Limb (tissue), 2 donors: Measurements from ENCODE around the gene CYP27B1.

Source experiments
- DNase-seq, 2 donors: peaks; one replicate each; pipeline ENCODE4 v3.0.0-alpha.2; 2016; ENCODE audit errors: extremely low spot score in 2 of 2

Gene CYP27B1

DNA sequence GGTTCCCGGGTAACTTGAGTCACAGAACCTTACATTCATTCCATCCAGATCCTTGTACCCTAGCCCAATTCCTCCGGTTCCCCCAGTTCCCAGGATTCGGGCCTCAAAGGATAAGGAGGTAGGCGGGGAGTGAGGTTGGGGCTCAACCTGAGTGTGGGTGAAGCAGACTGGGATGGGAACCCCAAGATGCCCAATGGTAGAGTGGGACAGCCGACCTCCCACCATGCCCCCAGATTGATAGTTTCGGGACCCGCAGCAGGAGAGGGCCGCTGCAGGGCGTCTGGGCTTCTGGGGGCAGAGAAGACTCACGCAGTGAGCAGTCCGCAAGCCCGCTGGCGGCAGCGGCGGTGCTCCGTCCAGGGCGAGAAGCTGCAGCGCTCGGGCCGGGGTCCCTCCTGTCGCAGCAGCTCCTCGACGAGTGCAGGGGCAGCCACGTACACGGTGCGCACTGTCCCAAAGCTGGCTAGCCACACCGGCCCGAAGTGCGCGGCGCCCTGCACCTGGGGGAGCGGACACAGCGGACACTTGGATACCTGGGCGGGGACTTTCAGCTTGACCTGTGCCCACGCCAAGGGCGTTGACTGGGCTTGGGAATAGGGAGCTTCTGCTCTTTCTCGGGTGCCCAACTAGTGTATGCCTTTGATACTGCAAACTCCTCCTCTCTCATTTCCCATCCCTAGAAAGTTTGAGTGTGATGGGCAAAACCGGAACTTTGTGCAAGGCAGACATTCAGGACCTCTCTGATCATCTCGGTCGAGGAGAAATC is 997 bp downstream of the CYP27B1 start:
- no peak for DNase-seq

- no peak for DNase-seq
Observed at GRCh38 chr12:57765003-57765697, 1.7 kb downstream of the CYP27B1 start.

DNA sequence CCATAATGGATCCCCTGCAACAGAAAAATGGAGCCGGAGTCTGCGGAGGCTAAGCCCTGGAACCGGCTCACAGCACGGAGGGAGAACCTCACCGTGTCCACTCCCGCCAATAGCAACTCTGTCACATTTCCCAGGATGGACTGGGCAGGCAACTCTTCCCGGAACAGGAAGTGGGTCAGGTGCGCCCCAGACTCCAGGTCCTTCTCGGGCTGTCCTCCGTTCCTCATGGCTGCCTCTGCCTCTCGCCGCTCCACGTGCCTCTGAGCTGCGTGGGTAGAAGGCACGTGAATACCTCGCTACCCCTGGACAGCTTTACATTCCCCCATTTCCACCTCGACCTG is 2.2 kb downstream of the CYP27B1 start:
- DNase-seq = no peak

GRCh38 chr12:57763881-57764661 is 2.8 kb downstream of the CYP27B1 start:
- no peak for DNase-seq

- no peak for DNase-seq
Observed at GRCh38 chr12:57762463-57762862, 4.4 kb downstream of the CYP27B1 start.

DNA sequence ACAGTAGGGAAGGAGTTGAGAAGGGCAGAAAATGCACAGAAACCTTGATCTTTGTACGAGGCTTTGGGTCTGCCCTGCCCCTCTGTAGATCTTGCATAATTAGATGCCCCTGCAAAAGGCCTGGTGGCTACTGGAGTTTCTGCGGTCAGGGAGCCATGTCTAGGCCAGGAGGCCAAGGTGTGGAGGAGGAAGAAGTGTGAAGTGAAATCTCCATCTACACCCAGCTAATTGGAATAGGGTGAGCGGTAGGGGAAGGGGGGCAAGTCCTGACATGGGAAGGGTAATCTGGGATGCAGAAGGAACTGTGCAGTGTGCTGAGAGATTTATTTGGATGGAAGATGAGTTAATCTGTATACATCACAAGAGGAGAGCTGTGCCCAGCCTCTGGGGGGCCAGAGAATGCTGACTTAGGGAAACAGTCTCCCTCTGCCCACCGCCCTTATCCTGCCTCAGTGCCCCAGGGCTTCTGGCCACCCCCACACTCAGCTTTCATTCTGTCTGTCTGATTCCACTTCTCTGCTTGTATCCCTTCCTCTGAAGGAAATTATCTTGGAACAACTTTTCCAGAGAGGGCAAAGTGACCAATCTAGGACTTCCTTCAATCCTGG is 5.4 kb downstream of the CYP27B1 start:
- no peak for DNase-seq

GRCh38 chr12:57760347-57760982 is 6.4 kb downstream of the CYP27B1 start:
- peak in 1 of 2 donors; percentile 62 for DNase-seq

- DNase-seq = no peak
Observed at GRCh38 chr12:57759360-57759980, 7.4 kb downstream of the CYP27B1 start.

- DNase-seq = no peak
Observed at GRCh38 chr12:57758552-57759359, 8.1 kb downstream of the CYP27B1 start.

- DNase-seq = no peak
Observed at GRCh38 chr12:57757771-57758170, 9.1 kb downstream of the CYP27B1 start.

- peak in 1 of 2 donors; percentile 58 for DNase-seq
Observed at GRCh38 chr12:57756406-57757341, 10.2 kb downstream of the CYP27B1 start.

- DNase-seq = peak in 1 of 2 donors; percentile 61
Observed at GRCh38 chr12:57755454-57756372, 11.2 kb downstream of the CYP27B1 start.

DNA sequence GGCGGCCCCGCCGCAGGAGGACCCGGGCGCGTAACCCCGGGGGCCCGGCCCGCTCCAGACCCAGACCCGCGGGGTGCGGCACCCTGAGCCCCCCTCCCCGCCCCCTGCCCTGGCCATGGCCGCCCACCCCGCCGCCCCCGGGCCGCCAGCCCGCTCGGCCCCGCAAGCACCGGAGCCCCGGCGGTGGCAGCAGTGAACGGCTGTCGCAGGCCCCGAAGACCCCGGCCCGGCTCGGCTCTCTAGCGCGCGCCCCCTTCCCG is 11.8 kb downstream of the CYP27B1 start:
- DNase-seq = no peak

DNA sequence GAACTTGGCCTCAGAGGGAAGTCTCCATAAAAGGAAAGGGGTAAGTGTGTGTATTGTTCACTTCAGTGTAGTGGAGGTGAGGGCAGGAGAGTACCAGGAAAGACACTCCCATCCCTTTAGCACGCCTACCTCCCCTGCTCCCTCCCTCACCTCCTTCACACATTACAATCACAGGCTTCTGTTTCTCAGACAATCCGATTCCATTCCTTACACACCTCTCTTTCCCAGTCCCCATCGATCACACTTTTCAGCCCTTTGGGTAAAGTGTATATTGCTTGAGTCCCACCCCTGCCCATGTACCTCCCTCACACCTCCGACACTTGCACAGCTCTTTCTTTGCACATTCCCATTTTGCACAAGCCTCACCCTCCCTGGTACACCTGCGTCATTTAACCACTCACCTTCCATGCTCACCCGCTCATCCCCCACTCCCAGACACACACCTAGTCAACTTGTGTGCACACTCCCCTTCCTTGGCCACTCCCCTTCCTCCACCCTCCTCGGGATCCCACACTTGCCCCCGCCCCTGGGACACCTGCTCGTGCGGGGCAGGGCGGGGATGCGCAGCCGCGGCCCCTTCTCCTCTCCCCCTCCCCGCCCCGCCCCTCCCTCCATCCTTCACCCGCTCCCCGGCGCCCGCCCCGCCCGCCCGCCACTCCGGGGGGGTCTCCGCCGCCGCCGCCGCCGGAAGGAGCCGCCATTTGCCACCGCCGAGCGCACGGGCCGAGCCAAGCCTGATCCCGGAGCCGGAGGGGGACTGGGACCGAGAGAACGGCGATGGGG is 12.3 kb downstream of the CYP27B1 start, which contains the start of gene MARCHF9:
Gene MARCHF9 (plus strand): TSS at position 693 of the 783 bp plus-strand sequence. CDS start 426 bp downstream, outside the sequence.
- peak in 1 of 2 donors; percentile 79 for DNase-seq

- DNase-seq = no peak
Observed at GRCh38 chr12:57753756-57754337, 13.0 kb downstream of the CYP27B1 start.

DNA sequence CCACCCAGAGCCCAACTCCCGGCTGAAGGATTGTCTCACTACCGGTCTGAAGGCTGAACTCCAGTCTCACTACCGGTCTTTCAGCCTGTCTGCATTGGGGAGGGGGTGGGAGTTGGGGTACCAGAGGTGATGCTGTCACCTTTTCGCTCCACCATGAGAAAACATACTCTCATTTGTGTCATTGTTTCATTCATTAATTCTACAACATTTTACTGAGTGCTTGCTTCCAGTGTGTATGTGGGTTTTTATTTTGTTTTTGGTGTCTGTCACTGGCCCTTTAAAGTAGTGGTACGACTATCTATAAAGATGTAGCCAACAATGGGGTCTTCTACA is 14.2 kb downstream of the CYP27B1 start:
- DNase-seq = no peak
